Transverse colon (tissue), 4 donors: ENCODE results near the gene CYB561D2.

Source experiments
- POLR2A ChIP-seq: fragments of 450-650 bp; IDR thresholded peaks from one replicate; pipeline ENCODE4 v1.6.1; 2016; ENCODE audit warnings: antibody characterized with exemption, mild to moderate bottlenecking, moderate library complexity
- POLR2AphosphoS5 ChIP-seq, 3 donors: sonication (generic); formaldehyde crosslinking; IDR thresholded peaks; one replicate each; pipeline ENCODE4 v1.6.1; 2016; ENCODE audit warnings: antibody characterized with exemption in 3 of 3
- TF ChIP-seq, protein P1 (sequence below), 5 experiments: fragments of 200-600 bp in 3 of 5; fragments of 450-650 bp in 2 of 5; sonication (generic) in 3 of 5; IDR thresholded peaks; 1 replicate in 2 of 5; 2 replicates in 3 of 5; pipeline ENCODE4 v1.5.1; 2016 to 2017; ENCODE audit warnings: antibody characterized with exemption in 5 of 5, inconsistent platforms in 3 of 5, mild to moderate bottlenecking in 2 of 5, moderate library complexity in 1 of 5

GRCh38 chr3:50340448-50341329 lies 10.0 kb upstream of the CYB561D2 start, which contains the start of gene RASSF1:
- TF ChIP-seq POLR2AphosphoS5 (IDR thresholded peaks at IDR 0.05) (peak; percentile 29 to 53 (median 36)), POLR2A (peak; percentile 51)
- TF ChIP-seq, protein P1, sequence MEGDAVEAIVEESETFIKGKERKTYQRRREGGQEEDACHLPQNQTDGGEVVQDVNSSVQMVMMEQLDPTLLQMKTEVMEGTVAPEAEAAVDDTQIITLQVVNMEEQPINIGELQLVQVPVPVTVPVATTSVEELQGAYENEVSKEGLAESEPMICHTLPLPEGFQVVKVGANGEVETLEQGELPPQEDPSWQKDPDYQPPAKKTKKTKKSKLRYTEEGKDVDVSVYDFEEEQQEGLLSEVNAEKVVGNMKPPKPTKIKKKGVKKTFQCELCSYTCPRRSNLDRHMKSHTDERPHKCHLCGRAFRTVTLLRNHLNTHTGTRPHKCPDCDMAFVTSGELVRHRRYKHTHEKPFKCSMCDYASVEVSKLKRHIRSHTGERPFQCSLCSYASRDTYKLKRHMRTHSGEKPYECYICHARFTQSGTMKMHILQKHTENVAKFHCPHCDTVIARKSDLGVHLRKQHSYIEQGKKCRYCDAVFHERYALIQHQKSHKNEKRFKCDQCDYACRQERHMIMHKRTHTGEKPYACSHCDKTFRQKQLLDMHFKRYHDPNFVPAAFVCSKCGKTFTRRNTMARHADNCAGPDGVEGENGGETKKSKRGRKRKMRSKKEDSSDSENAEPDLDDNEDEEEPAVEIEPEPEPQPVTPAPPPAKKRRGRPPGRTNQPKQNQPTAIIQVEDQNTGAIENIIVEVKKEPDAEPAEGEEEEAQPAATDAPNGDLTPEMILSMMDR (IDR thresholded peaks at IDR 0.05): no peak
